H1 (cell line): ENCODE results near the gene BRIP1. TPM values are rescaled to one million over a fixed set of nuclear protein-coding genes. Genes with fewer than 3 reads are reported as not detected.

Experiments
- CTCF ChIA-PET: fragments of 300-600 bp; sonication (Branson Sonifier 250); formaldehyde crosslinking; loops from one replicate; lab custom pipeline; 2021; ENCODE audit not compliant: partially characterized antibody; lab: Charles Lee
- POLR2A ChIA-PET: fragments of 300-600 bp; sonication (Branson Sonifier 250); formaldehyde crosslinking; loops from one replicate; lab custom pipeline; 2021; ENCODE audit warnings: inconsistent platforms; ENCODE audit not compliant: partially characterized antibody; lab: Charles Lee
- DNase-seq, 2 experiments: peaks; one replicate each; pipeline versions ENCODE4 v3.0.0 to v3.0.0-alpha.2; 2010 to 2022; ENCODE audit warnings: low spot score in 2 of 2, low read depth in 1 of 2, mixed read lengths in 1 of 2
- FAIRE-seq: peaks from 2 replicates; lab custom pipeline; 2011; peaks lifted over from hg19 to GRCh38; lab: Jason Lieb, UNC
- H2AFZ ChIP-seq: 2 replicates; pipeline ENCODE4 v1.8.1; 2012; ENCODE audit warnings: low read length, inconsistent platforms
- H2AK5ac ChIP-seq: 2 replicates; pipeline ENCODE4 v1.6.1; 2013; ENCODE audit warnings: low read depth, low read length
- H2BK120ac ChIP-seq: replicated peaks from 2 replicates; pipeline ENCODE3; 2013; ENCODE audit warnings: low read depth, low read length, inconsistent platforms
- H2BK12ac ChIP-seq: 2 replicates; pipeline ENCODE4 v1.6.1; 2013; ENCODE audit warnings: low read depth, low read length
- H2BK15ac ChIP-seq: 2 replicates; pipeline ENCODE4 v1.6.1; 2013; ENCODE audit warnings: low read length
- H2BK20ac ChIP-seq: 2 replicates; pipeline ENCODE4 v1.6.1; 2013; ENCODE audit warnings: low read length
- H2BK5ac ChIP-seq: 2 replicates; pipeline ENCODE4 v1.6.1; 2013; ENCODE audit warnings: low read depth, low read length
- H3K14ac ChIP-seq: 2 replicates; pipeline ENCODE4 v1.6.1; 2013; ENCODE audit warnings: inconsistent platforms; ENCODE audit not compliant: insufficient read length
- H3K18ac ChIP-seq: 2 replicates; pipeline ENCODE4 v1.6.1; 2013; ENCODE audit warnings: low read length; ENCODE audit errors: extremely low read depth
- H3K23ac ChIP-seq: 2 replicates; pipeline ENCODE4 v1.6.1; 2013; ENCODE audit warnings: inconsistent platforms; ENCODE audit not compliant: insufficient read length
- H3K23me2 ChIP-seq: 2 replicates; pipeline ENCODE4 v1.6.1; 2013; ENCODE audit warnings: low read depth, low read length
- H3K27ac ChIP-seq: 2 replicates; pipeline ENCODE4 v1.6.1; 2011; ENCODE audit warnings: low read depth, low read length, inconsistent platforms
- H3K27me3 ChIP-seq, 4 experiments: replicated peaks in 1 of 4; 1 replicate in 1 of 4; 2 replicates in 3 of 4; pipeline versions ENCODE4 v1.6.1 to v1.8.1; 2011 to 2013; ENCODE audit warnings: low read length in 3 of 4, mild to moderate bottlenecking in 3 of 4, inconsistent platforms in 2 of 4, mixed read lengths in 2 of 4, moderate library complexity in 1 of 4; ENCODE audit not compliant: control insufficient read depth in 3 of 4, insufficient read depth in 3 of 4; ENCODE audit errors: extremely low read depth in 1 of 4
- H3K36me3 ChIP-seq, 4 experiments: 2 replicates each; pipeline versions ENCODE4 v1.6.1 to v1.8.1; 2011 to 2013; ENCODE audit warnings: mild to moderate bottlenecking in 4 of 4, low read length in 3 of 4, moderate library complexity in 2 of 4, control low read depth in 1 of 4, inconsistent platforms in 1 of 4; ENCODE audit not compliant: insufficient read depth in 4 of 4, control insufficient read depth in 2 of 4
- H3K4ac ChIP-seq: replicated peaks from 2 replicates; pipeline ENCODE3; 2013; ENCODE audit warnings: low read length, low read depth, mixed read lengths, inconsistent platforms; ENCODE audit not compliant: insufficient read length
- H3K4me1 ChIP-seq, 4 experiments: replicated peaks in 1 of 4; 1 replicate in 1 of 4; 2 replicates in 3 of 4; pipeline versions ENCODE4 v1.6.1 to v1.8.1; 2011 to 2013; ENCODE audit warnings: low read length in 3 of 4, inconsistent platforms in 2 of 4, mixed read lengths in 1 of 4; ENCODE audit not compliant: insufficient read depth in 4 of 4, control insufficient read depth in 3 of 4
- H3K4me2 ChIP-seq, 2 experiments: 2 replicates each; pipeline versions ENCODE4 v1.6.1 to v1.8.1; 2011 to 2013; ENCODE audit warnings: low read depth in 2 of 2, low read length in 2 of 2, control low read depth in 1 of 2, inconsistent platforms in 1 of 2, mild to moderate bottlenecking in 1 of 2; ENCODE audit not compliant: insufficient read depth in 1 of 2
- H3K4me3 ChIP-seq, 4 experiments: fragments of 200-600, 300-600 bp in 1 of 4; sonication (generic), shearing (Covaris generic), sonication (Bioruptor Twin) in 1 of 4; 2 replicates each; pipeline versions ENCODE4 v1.5.1 to v1.8.1; 2011 to 2016; ENCODE audit warnings: low read length in 4 of 4, low read depth in 3 of 4, control low read depth in 2 of 4, inconsistent platforms in 2 of 4, mild to moderate bottlenecking in 2 of 4, mixed read lengths in 1 of 4, moderate library complexity in 1 of 4; ENCODE audit not compliant: insufficient read depth in 2 of 4; ENCODE audit errors: extremely low read depth in 1 of 4
- H3K56ac ChIP-seq: replicated peaks from 2 replicates; pipeline ENCODE3; 2013; ENCODE audit warnings: low read depth, mild to moderate bottlenecking, mixed read lengths, low read length, inconsistent platforms; ENCODE audit not compliant: insufficient read length
- H3K79me1 ChIP-seq: 2 replicates; pipeline ENCODE4 v1.6.1; 2013; ENCODE audit warnings: low read depth, low read length, control low read depth
- H3K79me2 ChIP-seq, 2 experiments: 2 replicates each; pipeline versions ENCODE4 v1.6.1 to v1.8.1; 2012 to 2013; ENCODE audit warnings: low read length in 2 of 2, mild to moderate bottlenecking in 2 of 2, inconsistent platforms in 1 of 2; ENCODE audit not compliant: insufficient read depth in 2 of 2, control insufficient read depth in 1 of 2
- H3K9ac ChIP-seq, 4 experiments: replicated peaks in 1 of 4; 1 replicate in 1 of 4; 2 replicates in 3 of 4; pipeline versions ENCODE4 v1.6.1 to v1.8.1; 2011 to 2013; ENCODE audit warnings: low read depth in 3 of 4, low read length in 3 of 4, control low read depth in 2 of 4, mild to moderate bottlenecking in 2 of 4, moderate library complexity in 2 of 4, inconsistent platforms in 1 of 4; ENCODE audit errors: extremely low read depth in 1 of 4
- H3K9me3 ChIP-seq, 2 experiments: 2 replicates each; pipeline versions ENCODE4 v1.6.1 to v1.8.1; 2012 to 2013; ENCODE audit warnings: mild to moderate bottlenecking in 2 of 2, moderate library complexity in 2 of 2, control low read depth in 1 of 2, inconsistent platforms in 1 of 2, low read depth in 1 of 2, low read length in 1 of 2, mixed read lengths in 1 of 2; ENCODE audit not compliant: insufficient read depth in 2 of 2
- H4K20me1 ChIP-seq, 2 experiments: replicated peaks in 1 of 2; 2 replicates each; pipeline versions ENCODE3 to v1.8.1; 2011 to 2013; ENCODE audit warnings: inconsistent platforms in 2 of 2, low read length in 2 of 2, mild to moderate bottlenecking in 1 of 2; ENCODE audit not compliant: insufficient read depth in 2 of 2, control insufficient read depth in 1 of 2
- H4K5ac ChIP-seq: 2 replicates; pipeline ENCODE4 v1.6.1; 2013; ENCODE audit warnings: low read length, low read depth, mixed read lengths, inconsistent platforms; ENCODE audit not compliant: insufficient read length
- H4K8ac ChIP-seq: 2 replicates; pipeline ENCODE4 v1.8.0; 2013; ENCODE audit warnings: mild to moderate bottlenecking, moderate library complexity, low read length, inconsistent platforms; ENCODE audit not compliant: insufficient read depth; ENCODE audit errors: extremely low read depth
- H4K91ac ChIP-seq: replicated peaks from 2 replicates; pipeline ENCODE3; 2013; ENCODE audit warnings: low read length, mixed read lengths, inconsistent platforms; ENCODE audit not compliant: insufficient read length
- BACH1 ChIP-seq: IDR thresholded peaks from 2 replicates; pipeline ENCODE4 v1.6.1; 2012; ENCODE audit warnings: low read length, improper control_type of control experiment
- BRCA1 ChIP-seq: IDR thresholded peaks from 2 replicates; pipeline ENCODE4 v1.6.1; 2012; ENCODE audit warnings: low read depth, low read length, improper control_type of control experiment
- CREB1 ChIP-seq: IDR thresholded peaks from 2 replicates; pipeline ENCODE4 v1.6.1; 2012; ENCODE audit warnings: inconsistent platforms
- E2F6 ChIP-seq: IDR thresholded peaks from 2 replicates; pipeline ENCODE4 v1.6.1; 2012; ENCODE audit warnings: inconsistent platforms
- EZH2 ChIP-seq: fragments of 200-600 bp; sonication (generic); IDR thresholded peaks from 2 replicates; pipeline ENCODE4 v1.7.1; 2012; ENCODE audit warnings: low read depth, mild to moderate bottlenecking, moderate library complexity, low read length, inconsistent platforms; ENCODE audit not compliant: severe bottlenecking
- GTF2F1 ChIP-seq: IDR thresholded peaks from 2 replicates; pipeline ENCODE4 v1.6.1; 2012; ENCODE audit warnings: low read depth, low read length, improper control_type of control experiment, borderline replicate concordance
- NRF1 ChIP-seq: IDR thresholded peaks from 2 replicates; pipeline ENCODE4 v1.6.1; 2011; ENCODE audit warnings: mild to moderate bottlenecking, low read depth, low read length, improper control_type of control experiment
- SIN3A ChIP-seq, 2 experiments: IDR thresholded peaks in 1 of 2; conservative IDR thresholded peaks in 1 of 2; 2 replicates each; pipeline ENCODE4 v1.6.1; 2011 to 2012; ENCODE audit warnings: low read length in 2 of 2, improper control_type of control experiment in 1 of 2, low read depth in 1 of 2, mild to moderate bottlenecking in 1 of 2
- TBP ChIP-seq: IDR thresholded peaks from 2 replicates; pipeline ENCODE4 v1.6.1; 2011; ENCODE audit warnings: low read depth, low read length, improper control_type of control experiment
- WGBS, 2 experiments: shearing (Covaris generic) in 1 of 2; methylation state at CpG; one replicate each; pipeline versions ENCODE4 v1.1.6 to v1.1.7; 2013 to 2015; ENCODE audit warnings: low lambda C conversion rate in 2 of 2, mixed read lengths in 2 of 2, inconsistent platforms in 1 of 2, low coverage in 1 of 2, missing lambda C conversion rate in 1 of 2; ENCODE audit not compliant: insufficient replicate concordance in 2 of 2, insufficient coverage in 1 of 2, insufficient read length in 1 of 2; ENCODE audit errors: extremely low coverage in 1 of 2, missing lambda C conversion rate in 1 of 2; 5-methylcytosine and 5-hydroxymethylcytosine counted together
- polyA plus RNA-seq, 7 experiments: library from polyadenylated mRNA; depleted of rRNA in 3 of 7; stranded (reverse) in 5 of 7; unstranded in 2 of 7; fragments of >200 nt in 5 of 7; fragments of 200-250 nt in 2 of 7; gene quantifications; 1 replicate in 5 of 7; 2 replicates in 1 of 7; 4 replicates in 1 of 7; pipeline versions ENCODE4 v1.2.1 to v1.2.3, GENCODE V29; 2011 to 2013; ENCODE audit warnings: missing spikeins in 2 of 7, mixed read lengths in 2 of 7
- total RNA-seq: library from RNA; stranded (reverse); fragmentation: NEBNext Ultra II Directional; extraction: Animal tissue kit (Norgen Biotek cat#: 25700); gene quantifications from 2 replicates; pipeline ENCODE4 v1.2.1, GENCODE V29; 2021

BRIP1 gene
- total and polyA plus RNA-seq, 2 of the 8 experiments (the other 6 are each of a cell fraction or from before 2014, with no cell fraction given) = 5.8 to 19.2 TPM

DNA sequence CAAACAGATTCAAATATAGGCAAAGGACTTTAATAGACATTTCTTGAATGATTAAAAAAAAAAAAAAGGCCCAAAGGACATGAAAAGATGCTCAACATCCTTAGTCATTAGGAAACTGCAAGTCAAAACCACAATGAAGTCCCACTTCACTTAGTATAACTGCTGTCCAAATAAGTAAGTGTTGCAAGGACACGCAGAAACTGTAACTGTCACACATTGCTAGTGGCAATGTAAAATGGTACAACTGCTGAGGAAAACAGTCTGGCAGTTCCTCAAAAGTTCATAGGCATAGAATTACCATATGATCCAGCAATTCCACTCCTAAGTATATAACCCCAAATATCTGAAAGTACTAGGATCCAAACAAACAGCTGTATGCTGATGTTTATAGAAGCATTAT, 112.7 kb downstream of the BRIP1 start:
- ChIA-PET CTCF (no interaction called here), POLR2A (no interaction called here)
- Histone ChIP-seq H4K8ac (no peak overlapping the region), H3K9ac (no peak overlapping the region), H3K27me3 (no peaks in the 10 kb centered on the region), H2AK5ac (no peak overlapping the region), H4K91ac (no peak overlapping the region), H3K4ac (no peak overlapping the region), H3K79me2 (no peaks in the 10 kb centered on the region), H3K27ac (no peak overlapping the region), H2BK120ac (no peak overlapping the region), H3K23me2 (no peaks in the 10 kb centered on the region), H4K20me1 (peaks cover 0 to 2% of the 10 kb centered on the region in 2 experiments), H3K9me3 (peaks cover 6 to 10% of the 10 kb centered on the region in 2 experiments; a peak in 2 of 4 replicates), H3K14ac (no peak overlapping the region), H3K4me2 (no peak overlapping the region), H2BK12ac (no peak overlapping the region), H3K56ac (no peak overlapping the region), H3K23ac (no peak overlapping the region), H3K79me1 (no peaks in the 10 kb centered on the region), H2AFZ (no peak overlapping the region), H3K4me1 (no peaks in the 10 kb centered on the region), H2BK15ac (no peak overlapping the region), H2BK5ac (no peak overlapping the region), H2BK20ac (no peak overlapping the region), H3K18ac (no peak overlapping the region), H3K36me3 (peaks cover 0 to 19% (median 3%) of the 10 kb centered on the region in 4 experiments; a peak in 3 of 8 replicates), H4K5ac (no peak overlapping the region), H3K4me3 (no peak overlapping the region)
- FAIRE-seq = no peak
- DNase-seq = no peak
- no peak for TF ChIP-seq SIN3A (conservative IDR thresholded peaks at IDR 0.05 in 1 of 2, IDR thresholded peaks at IDR 0.05 in 1 of 2; ENCODE audit: low read depth in 1 of 2, low read length in 2 of 2)
- no peak for TF ChIP-seq GTF2F1
- TF ChIP-seq NRF1 = no peak
- no peak for TF ChIP-seq EZH2
- no peak for TF ChIP-seq E2F6
- no peak for TF ChIP-seq CREB1
- TF ChIP-seq BACH1 = no peak
- TF ChIP-seq BRCA1 = no peak
- no peak for TF ChIP-seq TBP
- WGBS, 2 experiments = 87% methylated on average over 1 of the region's 1 CpG; no CpG with 5 or more reads in 1 of the 2 experiments
